Caco-2 (cell line): ENCODE results near the gene INPP4B. TPM values are rescaled to one million over a fixed set of nuclear protein-coding genes. Genes with fewer than 3 reads are reported as not detected.

Experiments
- BruUV-seq: library from RNA; stranded (reverse); fragments of 400-500 nt; replicated peaks from 2 replicates; lab custom pipeline; 2021; lab: Mats Ljungman, UMichigan
- CTCF ChIA-PET: fragments of 300-600 bp; sonication (Branson Sonifier 250); formaldehyde crosslinking; loops from one replicate; lab custom pipeline; 2022; ENCODE audit warnings: antibody characterized with exemption; lab: Charles Lee
- POLR2A ChIA-PET: fragments of 300-600 bp; sonication (Branson Sonifier 250); formaldehyde crosslinking; loops from one replicate; lab custom pipeline; 2022; ENCODE audit warnings: antibody characterized with exemption; lab: Charles Lee
- DNase-seq, 2 experiments: peaks; one replicate each; pipeline versions ENCODE4 v3.0.0 to v3.0.0-alpha.2; 2020 to 2022
- H3K27me3 ChIP-seq: replicated peaks from 2 replicates; pipeline ENCODE4 v1.6.0; 2011; ENCODE audit warnings: low read length; ENCODE audit not compliant: control insufficient read depth, insufficient read depth
- H3K36me3 ChIP-seq: 2 replicates; pipeline ENCODE4 v1.5.1; 2011; ENCODE audit warnings: low read length; ENCODE audit not compliant: control insufficient read depth, insufficient read depth
- H3K4me1 ChIP-seq: fragments of 250-450 bp; sonication (Bioruptor Pico); 2 replicates; pipeline ENCODE4 v1.5.1; 2020; ENCODE audit warnings: mild to moderate bottlenecking
- H3K4me3 ChIP-seq: 2 replicates; pipeline ENCODE4 v1.5.1; 2011; ENCODE audit warnings: low read depth, mild to moderate bottlenecking, control low read depth, low read length
- H3K9me3 ChIP-seq: fragments of 250-450 bp; sonication (Bioruptor Pico); 2 replicates; pipeline ENCODE4 v1.5.1; 2020; ENCODE audit warnings: mild to moderate bottlenecking, moderate library complexity
- H3K27ac Mint-ChIP-seq: one replicate; pipeline ENCODE4 v1.8.0; 2022; ENCODE audit warnings: mixed read lengths; ENCODE audit not compliant: unreplicated experiment
- H3K27me3 Mint-ChIP-seq: one replicate; pipeline ENCODE4 v1.8.0; 2022; ENCODE audit warnings: mixed read lengths; ENCODE audit not compliant: insufficient read depth, unreplicated experiment
- H3K36me3 Mint-ChIP-seq: one replicate; pipeline ENCODE4 v1.8.0; 2022; ENCODE audit warnings: mild to moderate bottlenecking, mixed read lengths; ENCODE audit not compliant: insufficient read depth, unreplicated experiment
- H3K4me1 Mint-ChIP-seq: one replicate; pipeline ENCODE4 v1.8.0; 2022; ENCODE audit warnings: low read depth, mixed read lengths; ENCODE audit not compliant: unreplicated experiment
- H3K4me3 Mint-ChIP-seq: one replicate; pipeline ENCODE4 v1.8.0; 2022; ENCODE audit warnings: mild to moderate bottlenecking, moderate library complexity, mixed read lengths; ENCODE audit not compliant: unreplicated experiment
- H3K9me3 Mint-ChIP-seq: one replicate; pipeline ENCODE4 v1.8.0; 2022; ENCODE audit warnings: mixed read lengths; ENCODE audit not compliant: unreplicated experiment
- intact Hi-C: fragments of 100-400 bp; cut with micrococcal nuclease; formaldehyde crosslinking; loops from one replicate; pipeline ENCODE4 v1.10.0; 2022; ENCODE audit not compliant: unreplicated experiment
- total RNA-seq: library from RNA; stranded (reverse); gene quantifications from 2 replicates; pipeline ENCODE4 v1.2.3, GENCODE V29; 2022
- TF ChIP-seq, protein P1 (sequence below), 2 experiments: fragments of 200-600 bp in 1 of 2; IDR thresholded peaks; 1 replicate in 1 of 2; 2 replicates in 1 of 2; pipeline versions ENCODE4 v1.5.1 to v1.8.0; 2011 to 2022; ENCODE audit warnings: antibody characterized with exemption in 1 of 2, control low read depth in 1 of 2, inconsistent platforms in 1 of 2, low read depth in 1 of 2, low read length in 1 of 2, mild to moderate bottlenecking in 1 of 2, moderate library complexity in 1 of 2; ENCODE audit not compliant: insufficient read depth in 1 of 2, severe bottlenecking in 1 of 2, unreplicated experiment in 1 of 2

INPP4B gene
- total RNA-seq, 1 experiment from 2014 or later: 10.3 TPM

DNA sequence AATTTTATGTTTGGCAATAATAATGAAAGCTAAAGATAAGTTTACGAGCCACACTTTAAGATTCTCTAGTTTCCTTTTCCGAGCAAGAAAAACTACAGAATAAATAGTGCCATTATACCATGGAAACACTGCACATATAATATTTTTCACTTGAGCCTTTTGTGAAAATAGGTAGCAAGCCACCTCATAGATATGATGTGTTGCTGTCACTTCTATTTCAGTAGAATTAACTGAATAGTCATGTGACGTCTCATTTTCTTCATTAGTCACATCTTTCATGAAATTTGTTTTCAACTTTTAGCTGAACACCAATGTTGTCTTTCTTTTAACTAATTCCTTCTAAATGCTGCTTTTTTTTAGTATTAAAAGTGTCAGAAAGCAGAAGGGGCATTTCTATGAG, 574.3 kb downstream of the INPP4B start:
- no peak overlapping the region for H3K4me3 ChIP-seq
- no peak overlapping the region for H3K27ac Mint-ChIP-seq
- no peak overlapping the region for H3K4me3 Mint-ChIP-seq
- no peaks in the 10 kb centered on the region for H3K36me3 Mint-ChIP-seq
- H3K9me3 Mint-ChIP-seq: no peaks in the 10 kb centered on the region
- BruUV-seq: no TSS peak
- no peak for DNase-seq
- H3K27me3 ChIP-seq: no peaks in the 10 kb centered on the region
- H3K4me1 Mint-ChIP-seq: no peaks in the 10 kb centered on the region
- intact Hi-C loops: no loop called here
- no peaks in the 10 kb centered on the region for H3K4me1 ChIP-seq
- POLR2A ChIA-PET: no interaction called here
- no peaks in the 10 kb centered on the region for H3K9me3 ChIP-seq
- H3K36me3 ChIP-seq: no peaks in the 10 kb centered on the region
- no peaks in the 10 kb centered on the region for H3K27me3 Mint-ChIP-seq
- CTCF ChIA-PET: no interaction called here
- TF ChIP-seq, protein P1, sequence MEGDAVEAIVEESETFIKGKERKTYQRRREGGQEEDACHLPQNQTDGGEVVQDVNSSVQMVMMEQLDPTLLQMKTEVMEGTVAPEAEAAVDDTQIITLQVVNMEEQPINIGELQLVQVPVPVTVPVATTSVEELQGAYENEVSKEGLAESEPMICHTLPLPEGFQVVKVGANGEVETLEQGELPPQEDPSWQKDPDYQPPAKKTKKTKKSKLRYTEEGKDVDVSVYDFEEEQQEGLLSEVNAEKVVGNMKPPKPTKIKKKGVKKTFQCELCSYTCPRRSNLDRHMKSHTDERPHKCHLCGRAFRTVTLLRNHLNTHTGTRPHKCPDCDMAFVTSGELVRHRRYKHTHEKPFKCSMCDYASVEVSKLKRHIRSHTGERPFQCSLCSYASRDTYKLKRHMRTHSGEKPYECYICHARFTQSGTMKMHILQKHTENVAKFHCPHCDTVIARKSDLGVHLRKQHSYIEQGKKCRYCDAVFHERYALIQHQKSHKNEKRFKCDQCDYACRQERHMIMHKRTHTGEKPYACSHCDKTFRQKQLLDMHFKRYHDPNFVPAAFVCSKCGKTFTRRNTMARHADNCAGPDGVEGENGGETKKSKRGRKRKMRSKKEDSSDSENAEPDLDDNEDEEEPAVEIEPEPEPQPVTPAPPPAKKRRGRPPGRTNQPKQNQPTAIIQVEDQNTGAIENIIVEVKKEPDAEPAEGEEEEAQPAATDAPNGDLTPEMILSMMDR (IDR thresholded peaks at IDR 0.05; ENCODE audit: insufficient read depth in 1 of 2, low read depth in 1 of 2, low read length in 1 of 2, severe bottlenecking in 1 of 2, unreplicated experiment in 1 of 2): no peak

DNA sequence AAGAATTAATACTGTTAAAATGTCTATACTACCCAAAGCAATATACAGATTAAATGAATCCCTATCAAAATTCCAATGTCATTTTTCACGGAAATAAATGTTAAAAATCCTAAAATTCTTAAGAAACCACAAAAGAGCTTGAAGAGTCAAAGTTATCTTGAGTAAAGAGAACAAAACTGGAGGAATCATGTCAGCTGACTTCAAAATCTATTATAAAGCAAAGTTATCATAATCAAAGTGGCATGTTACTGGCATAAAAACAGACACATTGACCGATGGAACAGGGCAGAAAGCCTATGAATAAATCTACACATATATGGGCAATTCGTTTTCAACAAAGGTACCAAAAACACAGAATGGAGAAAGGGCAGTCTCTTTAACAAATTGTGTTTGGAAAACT, 579.0 kb downstream of the INPP4B start:
- intact Hi-C loops: loop anchor here (10.0 kb wide), 1 partner anchor 132 kb away; no protein-coding TSS in a partner anchor
- ChIA-PET POLR2A (no interaction called here), CTCF (no interaction called here)
- DNase-seq: no peak
- Mint-ChIP-seq H3K27ac (no peak overlapping the region), H3K4me1 (no peaks in the 10 kb centered on the region), H3K9me3 (no peaks in the 10 kb centered on the region), H3K4me3 (no peak overlapping the region), H3K36me3 (no peaks in the 10 kb centered on the region), H3K27me3 (no peaks in the 10 kb centered on the region)
- no peaks in the 10 kb centered on the region for H3K27me3 ChIP-seq
- H3K36me3 ChIP-seq: no peaks in the 10 kb centered on the region
- no peak overlapping the region for H3K4me3 ChIP-seq
- H3K4me1 ChIP-seq: no peaks in the 10 kb centered on the region; the same call in 1 of the 2 replicates
- no peaks in the 10 kb centered on the region for H3K9me3 ChIP-seq
- no TSS peak for BruUV-seq
- TF ChIP-seq, protein P1 (IDR thresholded peaks at IDR 0.05; ENCODE audit: insufficient read depth in 1 of 2, low read depth in 1 of 2, low read length in 1 of 2, severe bottlenecking in 1 of 2, unreplicated experiment in 1 of 2): no peak

DNA sequence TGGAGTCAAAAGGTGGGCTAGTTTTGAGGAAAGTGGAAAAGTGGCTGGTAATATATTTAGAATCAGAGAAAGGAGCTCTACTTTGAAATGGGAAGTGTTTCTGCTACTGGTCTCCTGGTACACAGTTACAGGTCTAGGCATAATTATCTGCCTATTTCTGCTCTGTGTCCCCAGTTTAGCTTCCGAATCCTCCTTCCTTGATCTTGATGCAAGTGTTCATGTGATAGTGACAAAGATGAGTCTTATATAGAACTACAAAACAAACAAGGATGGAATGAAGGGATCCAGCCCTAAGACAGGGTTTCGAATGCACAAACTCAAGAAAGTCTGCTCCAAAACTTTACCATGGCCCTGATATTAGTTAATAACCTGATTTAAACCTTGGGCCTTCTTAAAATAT, 580.2 kb downstream of the INPP4B start:
- CTCF ChIA-PET: no interaction called here
- Histone ChIP-seq H3K27me3 (no peaks in the 10 kb centered on the region), H3K4me3 (no peak overlapping the region), H3K36me3 (no peaks in the 10 kb centered on the region), H3K4me1 (no peaks in the 10 kb centered on the region; the same call in 1 of the 2 replicates), H3K9me3 (no peaks in the 10 kb centered on the region)
- POLR2A ChIA-PET: no interaction called here
- DNase-seq: no peak
- Mint-ChIP-seq H3K27me3 (no peaks in the 10 kb centered on the region), H3K9me3 (no peaks in the 10 kb centered on the region), H3K36me3 (no peaks in the 10 kb centered on the region), H3K27ac (no peak overlapping the region), H3K4me3 (no peak overlapping the region), H3K4me1 (no peaks in the 10 kb centered on the region)
- TF ChIP-seq, protein P1 (IDR thresholded peaks at IDR 0.05; ENCODE audit: insufficient read depth in 1 of 2, low read depth in 1 of 2, low read length in 1 of 2, severe bottlenecking in 1 of 2, unreplicated experiment in 1 of 2): no peak
- intact Hi-C loops: loop anchor here (10.0 kb wide), 1 partner anchor 131 kb away; no protein-coding TSS in a partner anchor
- no TSS peak for BruUV-seq
